HL-60 (cell line): ENCODE results near the gene LGALS7B.
"Not testable (repeated sequence)": the region's sequence is repeated elsewhere in the genome, so short reads cannot be mapped to it uniquely, and the experiment has no call there.

Experiments used
- DNase-seq, 2 experiments: peaks; one replicate each; pipeline ENCODE4 v3.0.0-alpha.2; 2010 to 2020; ENCODE audit warnings: low read depth in 1 of 2, low spot score in 1 of 2
- H3K27ac ChIP-seq: fragments of 250-450 bp; sonication (Bioruptor Pico); replicated peaks from 2 replicates; pipeline ENCODE4 v1.5.1; 2020; ENCODE audit warnings: mild to moderate bottlenecking, moderate library complexity
- H3K27me3 ChIP-seq: fragments of 250-450 bp; sonication (Bioruptor Pico); 2 replicates; pipeline ENCODE4 v1.5.1; 2021; ENCODE audit warnings: mild to moderate bottlenecking, moderate library complexity; ENCODE audit not compliant: insufficient read depth, poor library complexity, severe bottlenecking
- H3K4me3 ChIP-seq: replicated peaks from 2 replicates; pipeline ENCODE4 v1.5.1; 2011; ENCODE audit warnings: mild to moderate bottlenecking, control low read depth, low read length; ENCODE audit not compliant: insufficient read depth
- GABPA ChIP-seq: IDR thresholded peaks from 2 replicates; pipeline ENCODE4 v1.6.1; 2012; ENCODE audit warnings: low read depth
- POLR2AphosphoS5 ChIP-seq: IDR thresholded peaks from 2 replicates; pipeline ENCODE4 v1.6.1; 2012; ENCODE audit warnings: low read depth
- SPI1 ChIP-seq: IDR thresholded peaks from 2 replicates; pipeline ENCODE4 v1.6.1; 2012; ENCODE audit warnings: low read depth, mild to moderate bottlenecking, borderline replicate concordance
- TF ChIP-seq, protein P1 (sequence below): IDR thresholded peaks from 2 replicates; pipeline ENCODE4 v1.6.1; 2012; ENCODE audit warnings: low read depth; ENCODE audit not compliant: insufficient replicate concordance
- TF ChIP-seq, protein P2 (sequence below): IDR thresholded peaks from one replicate; pipeline ENCODE4 v1.5.1; 2011; ENCODE audit warnings: low read length, control low read depth, inconsistent platforms; ENCODE audit not compliant: insufficient read depth

LGALS7B gene

DNA sequence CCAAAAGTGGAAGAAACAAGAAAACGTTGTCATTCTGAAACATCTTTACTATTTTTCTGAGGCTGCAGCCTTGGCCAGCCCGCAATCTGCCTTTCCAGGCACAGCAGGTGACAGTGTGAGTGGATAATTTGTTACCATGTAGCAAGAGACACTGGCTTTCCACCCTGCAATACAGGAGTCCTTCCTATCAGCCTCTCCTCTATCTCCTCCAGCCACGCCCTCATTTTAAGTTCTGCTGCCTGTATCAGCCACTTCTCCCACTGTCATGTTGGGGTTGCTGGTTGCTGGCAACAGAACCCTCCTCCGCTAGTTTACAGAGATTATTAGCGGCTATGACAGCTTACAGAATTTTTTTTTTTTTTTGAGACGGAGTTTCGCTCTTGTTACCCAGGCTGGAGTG is 7.9 kb upstream of the LGALS7B start:
- H3K27me3 ChIP-seq = no peaks in the 10 kb centered on the region
- H3K4me3 ChIP-seq = no peak overlapping the region
- H3K27ac ChIP-seq = no peak overlapping the region
- DNase-seq = no peak
- TF ChIP-seq GABPA (no peak), POLR2AphosphoS5 (no peak), SPI1 (no peak)
- TF ChIP-seq, protein P1, sequence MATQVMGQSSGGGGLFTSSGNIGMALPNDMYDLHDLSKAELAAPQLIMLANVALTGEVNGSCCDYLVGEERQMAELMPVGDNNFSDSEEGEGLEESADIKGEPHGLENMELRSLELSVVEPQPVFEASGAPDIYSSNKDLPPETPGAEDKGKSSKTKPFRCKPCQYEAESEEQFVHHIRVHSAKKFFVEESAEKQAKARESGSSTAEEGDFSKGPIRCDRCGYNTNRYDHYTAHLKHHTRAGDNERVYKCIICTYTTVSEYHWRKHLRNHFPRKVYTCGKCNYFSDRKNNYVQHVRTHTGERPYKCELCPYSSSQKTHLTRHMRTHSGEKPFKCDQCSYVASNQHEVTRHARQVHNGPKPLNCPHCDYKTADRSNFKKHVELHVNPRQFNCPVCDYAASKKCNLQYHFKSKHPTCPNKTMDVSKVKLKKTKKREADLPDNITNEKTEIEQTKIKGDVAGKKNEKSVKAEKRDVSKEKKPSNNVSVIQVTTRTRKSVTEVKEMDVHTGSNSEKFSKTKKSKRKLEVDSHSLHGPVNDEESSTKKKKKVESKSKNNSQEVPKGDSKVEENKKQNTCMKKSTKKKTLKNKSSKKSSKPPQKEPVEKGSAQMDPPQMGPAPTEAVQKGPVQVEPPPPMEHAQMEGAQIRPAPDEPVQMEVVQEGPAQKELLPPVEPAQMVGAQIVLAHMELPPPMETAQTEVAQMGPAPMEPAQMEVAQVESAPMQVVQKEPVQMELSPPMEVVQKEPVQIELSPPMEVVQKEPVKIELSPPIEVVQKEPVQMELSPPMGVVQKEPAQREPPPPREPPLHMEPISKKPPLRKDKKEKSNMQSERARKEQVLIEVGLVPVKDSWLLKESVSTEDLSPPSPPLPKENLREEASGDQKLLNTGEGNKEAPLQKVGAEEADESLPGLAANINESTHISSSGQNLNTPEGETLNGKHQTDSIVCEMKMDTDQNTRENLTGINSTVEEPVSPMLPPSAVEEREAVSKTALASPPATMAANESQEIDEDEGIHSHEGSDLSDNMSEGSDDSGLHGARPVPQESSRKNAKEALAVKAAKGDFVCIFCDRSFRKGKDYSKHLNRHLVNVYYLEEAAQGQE = no peak
- TF ChIP-seq, protein P2, sequence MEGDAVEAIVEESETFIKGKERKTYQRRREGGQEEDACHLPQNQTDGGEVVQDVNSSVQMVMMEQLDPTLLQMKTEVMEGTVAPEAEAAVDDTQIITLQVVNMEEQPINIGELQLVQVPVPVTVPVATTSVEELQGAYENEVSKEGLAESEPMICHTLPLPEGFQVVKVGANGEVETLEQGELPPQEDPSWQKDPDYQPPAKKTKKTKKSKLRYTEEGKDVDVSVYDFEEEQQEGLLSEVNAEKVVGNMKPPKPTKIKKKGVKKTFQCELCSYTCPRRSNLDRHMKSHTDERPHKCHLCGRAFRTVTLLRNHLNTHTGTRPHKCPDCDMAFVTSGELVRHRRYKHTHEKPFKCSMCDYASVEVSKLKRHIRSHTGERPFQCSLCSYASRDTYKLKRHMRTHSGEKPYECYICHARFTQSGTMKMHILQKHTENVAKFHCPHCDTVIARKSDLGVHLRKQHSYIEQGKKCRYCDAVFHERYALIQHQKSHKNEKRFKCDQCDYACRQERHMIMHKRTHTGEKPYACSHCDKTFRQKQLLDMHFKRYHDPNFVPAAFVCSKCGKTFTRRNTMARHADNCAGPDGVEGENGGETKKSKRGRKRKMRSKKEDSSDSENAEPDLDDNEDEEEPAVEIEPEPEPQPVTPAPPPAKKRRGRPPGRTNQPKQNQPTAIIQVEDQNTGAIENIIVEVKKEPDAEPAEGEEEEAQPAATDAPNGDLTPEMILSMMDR = no peak

DNA sequence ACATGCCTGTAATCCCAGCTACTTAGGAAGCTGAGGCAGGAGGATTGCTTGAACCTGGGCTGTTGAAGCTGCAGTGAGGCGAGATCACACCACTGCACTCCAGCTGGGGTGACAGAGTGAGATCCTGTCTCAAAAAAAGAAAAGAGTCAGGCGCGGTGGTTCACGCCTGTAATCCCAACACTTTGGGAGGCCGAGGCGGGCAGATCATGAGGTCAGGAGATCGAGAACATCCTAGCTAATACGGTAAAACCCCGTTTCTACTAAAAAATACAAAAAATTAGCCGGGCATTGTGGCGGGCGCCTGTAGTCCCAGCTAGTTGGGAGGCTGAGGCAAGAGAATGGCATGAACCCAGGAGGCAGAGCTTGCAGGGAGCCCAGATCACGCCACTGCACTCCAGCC is 6.8 kb upstream of the LGALS7B start:
- not testable (repeated sequence) for H3K4me3 ChIP-seq, H3K27ac ChIP-seq, DNase-seq, H3K27me3 ChIP-seq

DNA sequence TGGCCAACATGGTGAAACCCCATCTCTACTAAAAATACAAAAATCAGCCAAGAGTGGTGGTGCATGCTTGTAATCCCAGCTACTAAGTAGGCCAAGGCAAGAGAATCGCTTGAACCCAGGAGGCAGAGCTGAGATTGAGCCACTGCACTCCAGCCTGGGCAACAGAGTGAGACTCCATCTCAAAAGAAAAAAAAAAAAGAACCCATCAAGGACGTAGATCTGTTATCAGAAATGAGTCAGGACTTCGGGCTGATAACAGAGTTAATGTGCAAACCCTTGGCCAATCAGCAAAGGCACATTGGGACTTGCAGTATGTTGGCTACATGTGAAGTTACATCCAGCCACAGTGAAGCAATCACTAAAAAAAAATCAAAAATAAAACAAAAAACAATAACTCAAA is 4.8 kb upstream of the LGALS7B start:
- Histone ChIP-seq H3K27me3 (no peaks in the 10 kb centered on the region), H3K27ac (no peak overlapping the region), H3K4me3 (no peak overlapping the region)
- TF ChIP-seq, protein P2 = no peak
- TF ChIP-seq POLR2AphosphoS5 (no peak), SPI1 (no peak), GABPA (no peak)
- TF ChIP-seq, protein P1 = no peak
- DNase-seq = no peak

DNA sequence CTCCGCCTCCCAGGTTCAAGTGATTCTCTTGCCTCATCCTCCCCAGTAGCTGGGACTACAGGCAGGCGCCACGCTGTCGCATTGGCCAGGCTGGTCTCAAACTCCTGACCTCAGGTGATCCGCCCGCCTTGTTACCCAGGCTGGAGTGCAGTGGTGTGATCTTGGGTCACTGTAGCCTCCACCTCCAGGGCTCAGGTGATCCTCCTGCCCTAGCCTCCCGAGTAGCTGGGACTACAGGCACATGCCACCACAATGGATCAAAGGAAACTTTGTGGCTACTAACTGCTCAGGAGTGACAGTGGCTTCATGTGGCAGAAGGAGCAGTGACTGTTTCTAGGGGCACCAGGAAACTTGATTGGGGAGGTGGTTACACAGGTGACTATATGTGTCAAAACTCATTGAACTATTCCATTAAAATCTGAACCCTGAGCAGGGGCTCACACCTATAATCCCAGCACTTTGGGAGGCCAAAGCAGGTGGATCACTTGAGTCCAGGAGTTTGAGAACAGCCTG is 3.8 kb upstream of the LGALS7B start:
- DNase-seq = no peak
- H3K27ac ChIP-seq = no peak overlapping the region
- no peak overlapping the region for H3K4me3 ChIP-seq
- TF ChIP-seq GABPA (no peak), POLR2AphosphoS5 (no peak), SPI1 (no peak)
- TF ChIP-seq, protein P2 = no peak
- no peaks in the 10 kb centered on the region for H3K27me3 ChIP-seq

DNA sequence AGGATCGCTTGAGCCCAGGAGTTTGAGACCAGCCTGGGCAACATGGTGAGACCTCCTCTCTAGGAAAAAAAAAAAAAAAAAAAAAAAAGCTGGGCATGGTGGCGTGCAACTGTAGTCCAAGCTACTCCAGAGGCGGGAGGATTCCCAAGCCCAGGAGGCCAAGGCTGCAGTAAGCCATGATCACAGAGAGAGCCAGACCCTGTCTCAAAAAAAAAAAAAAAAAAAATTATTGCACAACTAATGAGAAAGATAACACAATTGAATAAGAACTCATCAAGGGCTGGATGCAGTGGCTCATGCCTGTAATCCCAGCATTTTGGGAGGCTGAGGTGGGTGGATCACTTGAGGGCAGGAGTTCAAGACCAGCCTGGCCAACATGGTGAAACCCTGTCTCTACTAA is 2.9 kb upstream of the LGALS7B start:
- H3K27ac ChIP-seq, H3K4me3 ChIP-seq, H3K27me3 ChIP-seq, DNase-seq: not testable (repeated sequence)
